ENCODE measurements around the gene KLHL14.
"Not testable (repeated sequence)": the region's sequence is repeated elsewhere in the genome, so short reads cannot be mapped to it uniquely, and the experiment has no call there.

The KLHL14 gene

DNA sequence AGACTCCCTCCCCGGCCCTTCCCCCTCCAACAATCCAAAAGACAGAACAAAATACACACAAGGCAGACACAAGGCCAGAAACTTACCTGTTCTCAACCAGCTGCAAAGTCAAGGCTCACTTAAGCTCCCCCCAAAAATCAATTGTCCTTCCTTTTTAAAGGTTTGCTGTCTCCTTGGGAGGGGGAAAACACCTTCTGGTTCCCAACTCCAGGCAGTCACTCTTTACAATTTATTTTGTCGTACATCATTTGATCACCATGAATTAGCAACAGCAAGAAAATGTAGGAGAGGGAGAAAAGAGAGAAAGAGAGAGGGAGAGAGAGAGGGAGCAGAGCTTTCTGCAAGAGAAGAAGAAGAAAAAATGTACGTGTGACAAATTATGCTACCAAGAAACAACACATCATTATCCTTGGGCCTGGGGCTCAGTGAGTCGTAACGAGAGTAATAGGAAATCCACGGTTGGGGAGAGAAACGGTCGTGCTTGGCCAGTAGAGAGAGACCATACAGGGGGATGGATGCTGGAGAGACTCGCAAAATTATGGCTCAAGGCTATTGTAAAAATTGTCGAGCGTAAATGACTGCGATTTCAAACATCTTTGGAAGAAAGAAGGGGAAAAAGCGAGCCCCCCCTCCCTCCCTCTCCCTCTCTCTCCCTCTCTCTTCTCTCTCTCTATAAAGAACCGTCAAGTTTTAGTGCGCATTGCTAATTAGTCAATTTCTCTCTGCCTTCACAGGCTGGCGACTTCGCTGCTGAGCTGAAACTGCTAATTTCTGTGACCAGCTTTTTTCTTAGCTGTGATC, at the start of gene KLHL14:
Gene KLHL14 (minus strand): TSS at position 443 of the 801 bp plus-strand sequence. CDS start 2,432 bp downstream, outside the sequence.
- no peak for DNase-seq (ENCODE audit: low read depth in 2 of 2, low spot score in 1 of 2)

DNA sequence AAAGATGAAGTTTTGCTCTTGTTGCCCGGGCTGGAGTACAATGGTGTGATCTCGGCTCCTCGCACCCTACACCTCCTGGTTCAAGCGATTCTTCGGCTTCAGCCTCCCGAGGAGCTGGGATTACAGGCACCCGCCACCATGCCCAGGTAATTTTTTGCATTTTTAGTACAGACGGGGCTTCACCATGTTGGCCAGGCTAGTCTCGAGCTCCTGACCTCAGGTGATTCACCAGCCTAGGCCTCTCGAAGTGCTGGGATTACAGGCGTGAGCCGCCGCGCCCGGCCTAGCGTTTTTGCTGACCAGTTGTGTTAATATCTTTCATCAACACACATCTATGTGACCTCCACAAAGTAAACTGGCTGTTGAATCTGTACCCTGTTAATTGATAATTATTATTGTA, 49.4 kb upstream of the KLHL14 start:
- no peak for DNase-seq (ENCODE audit: low read depth in 2 of 2, low spot score in 1 of 2)

GRCh38 chr18:32815881-32816280, 43.1 kb upstream of the KLHL14 start:
- no peak for DNase-seq (ENCODE audit: low read depth in 2 of 2, low spot score in 1 of 2)

GRCh38 chr18:32812342-32812741, 39.5 kb upstream of the KLHL14 start:
- no peak for DNase-seq (ENCODE audit: low read depth in 2 of 2, low spot score in 1 of 2)

DNA sequence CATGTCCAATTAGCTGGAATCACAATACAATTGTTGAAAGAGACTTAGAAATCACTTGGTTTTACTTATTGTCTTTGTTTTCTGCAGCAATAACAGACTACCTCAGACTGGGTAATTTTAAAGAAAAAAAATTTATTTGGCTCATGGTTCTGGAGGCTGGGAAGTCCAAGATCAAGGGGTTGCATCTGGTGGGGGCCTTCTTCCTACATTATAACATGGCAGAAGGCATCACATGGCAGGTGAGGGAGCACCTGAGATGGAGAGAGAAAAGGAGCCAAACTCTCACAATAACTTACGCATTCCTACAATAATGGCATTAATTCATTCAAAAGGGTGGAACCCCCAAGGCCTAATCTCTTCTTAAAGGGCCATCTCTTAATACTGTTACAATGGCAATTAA, 37.5 kb upstream of the KLHL14 start:
- no peak for DNase-seq (ENCODE audit: low read depth in 2 of 2, low spot score in 1 of 2)

DNA sequence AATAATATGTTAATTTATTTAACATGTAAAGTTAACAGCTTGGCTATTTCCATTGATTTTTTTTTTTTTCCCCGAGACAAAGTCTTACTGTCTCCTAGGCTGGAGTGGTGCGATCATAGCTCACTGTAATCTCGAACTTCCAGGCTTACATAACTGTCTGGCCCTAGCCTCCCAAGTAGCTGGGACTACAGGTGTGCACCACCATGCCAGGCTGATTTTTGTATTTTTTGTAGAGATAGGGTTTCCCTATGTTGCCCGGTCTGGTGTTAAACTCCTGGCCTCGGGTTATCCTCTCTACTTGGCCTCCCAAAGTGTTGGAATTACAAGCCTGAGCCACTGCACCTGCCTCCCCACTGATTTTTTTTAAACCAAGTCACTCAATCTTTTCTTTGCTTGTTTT, 32.5 kb upstream of the KLHL14 start:
- no peak for DNase-seq (ENCODE audit: low read depth in 2 of 2, low spot score in 1 of 2)

DNA sequence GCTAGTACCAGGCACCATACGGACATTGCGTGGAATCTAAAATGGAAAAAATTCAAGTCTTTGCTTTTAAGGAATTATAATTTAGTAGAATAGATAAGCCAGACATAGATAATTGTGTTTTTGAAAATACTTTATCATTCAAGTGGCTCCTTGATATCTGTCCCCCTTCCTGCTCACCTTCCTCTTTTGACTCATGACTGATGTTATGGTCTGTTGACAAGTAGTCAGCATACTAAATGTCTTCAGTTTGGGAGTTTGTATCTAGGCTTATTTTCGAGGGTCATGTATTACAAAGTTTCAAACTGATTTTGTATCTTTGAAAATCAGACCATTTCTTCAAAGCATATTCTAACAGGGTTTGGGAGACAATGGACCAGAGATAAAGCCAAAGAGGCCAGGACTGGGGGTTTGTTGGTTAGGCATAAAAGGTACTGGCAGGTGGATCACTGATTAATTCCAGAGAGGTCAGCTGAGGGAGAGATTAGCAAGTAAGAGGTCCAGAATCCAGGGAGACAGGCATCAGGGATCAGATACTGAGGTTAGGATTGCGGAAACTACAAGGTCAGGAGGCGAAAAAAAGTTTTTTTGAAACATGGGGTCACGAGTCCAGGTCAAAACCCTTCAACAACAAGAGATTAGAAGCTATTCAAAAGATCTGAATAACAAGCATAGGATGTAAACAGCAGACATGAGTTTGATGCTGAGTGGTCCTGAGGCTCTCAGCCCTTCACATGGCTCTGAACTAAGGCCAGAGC, 31.5 kb upstream of the KLHL14 start:
- DNase-seq (ENCODE audit: low read depth in 2 of 2, low spot score in 1 of 2), result no peak

DNA sequence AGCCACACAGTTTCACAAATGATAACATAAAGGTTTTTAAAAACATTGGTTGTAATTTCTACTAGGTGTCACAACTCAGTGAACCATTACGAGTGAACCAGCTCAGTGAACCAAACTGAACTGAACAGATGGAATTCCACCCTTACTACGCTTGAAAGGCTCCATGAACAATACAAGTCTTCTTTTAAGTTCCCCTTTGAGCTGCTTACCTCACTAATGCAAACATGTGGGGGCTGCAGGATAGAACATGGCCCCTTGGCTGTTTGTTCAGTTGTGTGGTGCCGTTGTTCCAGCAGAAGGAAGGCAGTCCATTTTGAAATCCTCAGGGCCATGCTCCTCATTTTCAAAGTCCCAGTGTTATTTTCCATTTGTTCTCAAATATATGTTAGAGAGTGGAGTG, 30.7 kb upstream of the KLHL14 start:
- no peak for DNase-seq (ENCODE audit: low read depth in 2 of 2, low spot score in 1 of 2)

DNA sequence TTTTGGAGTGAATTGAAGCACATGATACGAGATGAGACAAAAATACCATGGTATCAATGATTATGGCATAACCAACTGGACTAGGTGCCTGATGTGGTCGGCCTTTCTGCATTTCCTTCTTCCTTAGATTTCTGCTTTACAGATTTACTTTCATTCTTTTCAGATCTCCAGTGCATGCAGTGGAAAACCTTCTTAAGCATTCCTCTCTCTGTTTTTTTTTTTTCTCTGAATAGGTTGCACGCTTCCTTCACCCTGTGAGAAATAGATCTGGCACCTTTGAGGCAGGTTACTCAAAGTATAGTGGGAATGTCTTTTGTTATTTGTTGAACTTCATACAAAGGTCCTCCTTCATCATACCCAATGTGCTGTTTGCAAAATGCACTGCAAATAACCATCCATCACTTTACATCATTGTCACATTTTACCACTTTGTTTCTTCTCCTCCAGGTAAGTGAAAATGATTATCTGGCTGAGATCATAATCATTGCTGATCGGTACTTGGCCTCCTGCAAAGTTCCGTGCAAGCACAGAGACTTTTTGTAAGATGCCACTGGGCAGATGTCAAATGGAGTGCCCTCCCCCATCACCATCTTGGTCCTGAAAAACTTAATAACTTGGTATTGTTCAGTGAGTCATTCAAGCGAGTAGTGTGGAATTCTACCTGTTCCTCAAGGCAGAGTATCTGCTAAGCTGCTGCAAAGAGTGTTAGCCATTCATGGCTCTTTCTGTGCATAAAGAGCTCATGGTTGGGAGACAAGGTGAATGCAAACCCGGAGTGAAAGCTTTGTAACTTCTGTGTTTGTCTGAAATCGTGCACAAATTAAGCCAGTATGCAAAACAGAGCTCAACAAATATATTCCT, 30.0 kb upstream of the KLHL14 start:
- no peak for DNase-seq (ENCODE audit: low read depth in 2 of 2, low spot score in 1 of 2)

DNA sequence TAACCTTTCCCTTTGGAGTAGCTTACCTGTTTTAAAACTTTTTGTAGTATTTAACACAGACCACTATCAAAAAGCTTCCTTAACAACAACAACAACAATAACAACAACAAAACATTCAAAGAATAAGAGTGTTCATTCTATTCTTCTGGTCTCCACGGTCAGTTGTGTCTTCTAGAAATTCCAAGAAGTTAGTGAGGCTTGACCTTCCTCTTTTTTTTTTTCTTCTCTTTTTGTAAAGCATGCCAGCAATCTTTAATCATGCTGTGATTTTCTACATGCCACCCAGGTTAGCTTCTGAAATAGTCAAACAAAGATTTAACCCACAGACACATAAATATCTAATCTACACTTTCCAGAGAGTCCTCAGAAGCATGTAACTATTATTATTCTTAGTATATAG, 28.4 kb upstream of the KLHL14 start:
- DNase-seq (ENCODE audit: low read depth in 2 of 2, low spot score in 1 of 2), result no peak

GRCh38 chr18:32798209-32798960, 25.6 kb upstream of the KLHL14 start:
- no peak for DNase-seq (ENCODE audit: low read depth in 2 of 2, low spot score in 1 of 2)

DNA sequence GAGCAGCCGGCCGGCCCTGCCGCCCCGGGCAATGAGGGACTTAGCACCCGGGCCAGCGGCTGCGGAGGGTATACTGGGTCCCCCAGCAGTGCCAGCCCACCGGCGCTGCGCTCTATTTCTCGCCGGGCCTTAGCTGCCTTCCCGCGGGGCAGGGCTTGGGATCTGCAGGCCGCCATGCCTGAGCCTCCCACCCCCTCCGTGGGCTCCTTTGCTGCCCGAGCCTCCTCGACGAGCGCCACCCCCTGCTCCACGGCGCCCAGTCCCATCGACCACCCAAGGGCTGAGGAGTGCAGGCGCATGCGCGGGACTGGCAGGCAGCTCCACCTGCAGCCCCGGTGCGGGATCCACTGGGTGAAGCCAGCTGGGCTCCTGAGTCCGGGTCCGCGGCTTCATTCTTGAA, 21.8 kb upstream of the KLHL14 start:
- not testable (repeated sequence) for DNase-seq (ENCODE audit: low read depth in 2 of 2, low spot score in 1 of 2)

- DNase-seq (ENCODE audit: low read depth in 2 of 2, low spot score in 1 of 2), result no peak
Measured at GRCh38 chr18:32779010-32779409, 6.2 kb upstream of the KLHL14 start.

- DNase-seq (ENCODE audit: low read depth in 2 of 2, low spot score in 1 of 2), result no peak
Measured at GRCh38 chr18:32777049-32777448, 4.2 kb upstream of the KLHL14 start.

GRCh38 chr18:32776561-32776960, 3.7 kb upstream of the KLHL14 start:
- DNase-seq (ENCODE audit: low read depth in 2 of 2, low spot score in 1 of 2), result no peak

DNA sequence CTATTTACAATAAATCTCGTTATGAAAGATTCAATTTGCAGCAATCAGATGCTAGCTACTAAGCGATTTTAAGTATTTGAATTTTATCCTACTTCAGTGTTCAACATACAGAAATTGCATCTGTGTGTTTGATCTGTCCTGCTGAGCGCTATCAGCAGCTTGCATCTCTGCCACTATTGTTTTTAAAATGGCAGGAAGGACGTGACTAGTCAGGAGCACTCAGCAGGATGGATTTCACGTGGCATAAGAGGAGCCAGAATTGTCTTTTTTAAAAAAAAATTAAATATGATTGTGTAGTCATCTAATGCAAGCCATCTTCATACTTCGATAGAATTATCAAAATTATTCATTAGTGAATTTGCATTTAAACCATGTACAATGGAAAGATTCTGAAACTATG, 2.8 kb upstream of the KLHL14 start:
- no peak for DNase-seq (ENCODE audit: low read depth in 2 of 2, low spot score in 1 of 2)

DNA sequence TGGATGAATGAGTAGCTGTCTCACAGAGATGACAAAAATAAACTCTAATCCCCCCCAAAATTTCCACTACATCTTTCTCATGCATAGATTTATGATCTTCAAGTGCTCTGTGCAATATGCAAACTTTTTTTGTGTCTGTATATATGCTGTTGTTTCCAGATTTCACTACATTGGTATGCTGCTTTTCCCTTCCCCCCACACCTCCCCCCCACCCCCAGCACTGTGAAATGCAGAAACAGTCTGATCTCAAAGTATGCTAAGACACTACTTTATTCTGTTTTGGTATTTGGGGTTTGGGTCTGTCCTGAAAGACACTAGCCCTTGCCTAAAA, 524 bp upstream of the KLHL14 start:
- DNase-seq (ENCODE audit: low read depth in 2 of 2, low spot score in 1 of 2), result no peak

DNA sequence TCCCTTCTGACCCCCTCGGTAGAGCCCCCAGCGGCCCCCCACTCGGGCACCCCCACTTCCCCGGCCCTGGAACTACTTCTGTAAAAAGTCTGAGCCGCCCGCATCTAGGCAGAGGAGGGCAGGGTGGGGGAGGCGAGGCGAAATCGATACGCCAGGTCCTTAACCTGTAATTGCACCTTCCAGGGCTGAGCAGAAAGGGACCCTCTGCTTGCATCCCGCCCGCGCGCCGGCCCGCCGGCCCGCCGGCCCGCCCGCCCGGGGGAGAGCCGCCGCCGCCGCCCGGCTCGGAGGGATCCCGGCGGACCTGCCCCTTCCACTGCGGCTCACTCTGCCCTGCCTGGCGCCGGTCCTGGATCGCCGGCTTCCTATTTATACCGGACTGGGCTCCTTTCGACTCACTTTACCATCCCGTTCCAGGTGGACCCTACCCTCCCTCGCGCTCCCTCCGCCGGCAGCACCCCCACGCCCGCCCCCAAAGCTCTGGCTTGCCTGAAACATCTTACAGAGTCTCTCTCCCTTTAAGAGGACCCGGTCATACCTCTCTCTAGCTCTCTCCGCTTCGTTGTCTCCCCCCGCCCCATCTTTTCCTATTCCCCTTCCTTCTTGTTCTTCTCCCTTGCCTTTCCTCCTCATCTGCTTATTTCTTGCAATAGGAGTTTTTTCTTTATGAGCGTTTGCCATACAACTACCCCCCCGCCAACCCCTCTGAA, 797 bp downstream of the KLHL14 start:
- no peak for DNase-seq (ENCODE audit: low read depth in 2 of 2, low spot score in 1 of 2)

- no peak for DNase-seq (ENCODE audit: low read depth in 2 of 2, low spot score in 1 of 2)
Measured at GRCh38 chr18:32771169-32771751, 1.6 kb downstream of the KLHL14 start.

- DNase-seq (ENCODE audit: low read depth in 2 of 2, low spot score in 1 of 2), result no peak
Measured at GRCh38 chr18:32770666-32771168, 2.1 kb downstream of the KLHL14 start.
